Body of pancreas (tissue), 4 donors: ENCODE measurements around the gene ZNF273.
"Not testable (repeated sequence)": the region's sequence is repeated elsewhere in the genome, so short reads cannot be mapped to it uniquely, and the experiment has no call there.

Experiments
- POLR2A ChIP-seq, 3 donors: fragments of 450-650 bp; IDR thresholded peaks; one replicate each; pipeline ENCODE4 v1.6.1; 2016; ENCODE audit warnings: antibody characterized with exemption in 3 of 3, mild to moderate bottlenecking in 2 of 3
- TF ChIP-seq, protein P1 (sequence below), 7 experiments: fragments of 450-650 bp in 4 of 7; fragments of 200-600 bp in 3 of 7; sonication (generic) in 3 of 7; IDR thresholded peaks; one replicate each; pipeline ENCODE4 v1.5.1; 2016 to 2019; ENCODE audit warnings: antibody characterized with exemption in 7 of 7

DNA sequence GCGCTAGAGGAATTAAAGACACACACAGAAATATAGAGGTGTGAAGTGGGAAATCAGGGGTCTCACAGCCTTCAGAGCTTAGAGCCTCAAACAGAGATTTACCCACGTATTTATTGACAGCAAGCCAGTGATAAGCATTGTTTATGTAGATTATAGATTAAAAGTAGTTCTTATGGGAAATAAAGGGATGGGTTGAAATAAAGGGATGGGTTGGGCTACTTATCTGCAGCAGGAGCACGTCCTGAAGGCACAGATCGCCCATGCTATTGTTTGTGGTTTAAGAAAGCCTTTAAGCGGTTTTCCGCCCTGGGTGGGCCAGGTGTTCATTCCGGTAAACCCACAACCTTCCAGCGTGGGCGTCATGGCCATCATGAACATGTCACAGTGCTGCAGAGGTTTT is 12.2 kb downstream of the ZNF273 start:
- TF ChIP-seq, protein P1, sequence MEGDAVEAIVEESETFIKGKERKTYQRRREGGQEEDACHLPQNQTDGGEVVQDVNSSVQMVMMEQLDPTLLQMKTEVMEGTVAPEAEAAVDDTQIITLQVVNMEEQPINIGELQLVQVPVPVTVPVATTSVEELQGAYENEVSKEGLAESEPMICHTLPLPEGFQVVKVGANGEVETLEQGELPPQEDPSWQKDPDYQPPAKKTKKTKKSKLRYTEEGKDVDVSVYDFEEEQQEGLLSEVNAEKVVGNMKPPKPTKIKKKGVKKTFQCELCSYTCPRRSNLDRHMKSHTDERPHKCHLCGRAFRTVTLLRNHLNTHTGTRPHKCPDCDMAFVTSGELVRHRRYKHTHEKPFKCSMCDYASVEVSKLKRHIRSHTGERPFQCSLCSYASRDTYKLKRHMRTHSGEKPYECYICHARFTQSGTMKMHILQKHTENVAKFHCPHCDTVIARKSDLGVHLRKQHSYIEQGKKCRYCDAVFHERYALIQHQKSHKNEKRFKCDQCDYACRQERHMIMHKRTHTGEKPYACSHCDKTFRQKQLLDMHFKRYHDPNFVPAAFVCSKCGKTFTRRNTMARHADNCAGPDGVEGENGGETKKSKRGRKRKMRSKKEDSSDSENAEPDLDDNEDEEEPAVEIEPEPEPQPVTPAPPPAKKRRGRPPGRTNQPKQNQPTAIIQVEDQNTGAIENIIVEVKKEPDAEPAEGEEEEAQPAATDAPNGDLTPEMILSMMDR (IDR thresholded peaks at IDR 0.05), result not testable (repeated sequence)
- not testable (repeated sequence) for TF ChIP-seq POLR2A (IDR thresholded peaks at IDR 0.05)
